Epithelial cell of esophagus (primary cell): Measurements from ENCODE around the gene SFXN5.

Experiments
- DNase-seq: peaks from one replicate; pipeline ENCODE4 v3.0.0; 2010; ENCODE audit warnings: low read depth
- H3K4me3 ChIP-seq: 2 replicates; pipeline ENCODE4 v1.5.1; 2011; ENCODE audit warnings: mild to moderate bottlenecking, low read length, control low read depth
- TF ChIP-seq, protein P1 (sequence below): IDR thresholded peaks from 2 replicates; pipeline ENCODE4 v1.5.1; 2011; ENCODE audit warnings: low read depth, mild to moderate bottlenecking, low read length, control low read depth, inconsistent platforms; ENCODE audit not compliant: insufficient read depth; ENCODE audit errors: missing control alignments

SFXN5 gene

DNA sequence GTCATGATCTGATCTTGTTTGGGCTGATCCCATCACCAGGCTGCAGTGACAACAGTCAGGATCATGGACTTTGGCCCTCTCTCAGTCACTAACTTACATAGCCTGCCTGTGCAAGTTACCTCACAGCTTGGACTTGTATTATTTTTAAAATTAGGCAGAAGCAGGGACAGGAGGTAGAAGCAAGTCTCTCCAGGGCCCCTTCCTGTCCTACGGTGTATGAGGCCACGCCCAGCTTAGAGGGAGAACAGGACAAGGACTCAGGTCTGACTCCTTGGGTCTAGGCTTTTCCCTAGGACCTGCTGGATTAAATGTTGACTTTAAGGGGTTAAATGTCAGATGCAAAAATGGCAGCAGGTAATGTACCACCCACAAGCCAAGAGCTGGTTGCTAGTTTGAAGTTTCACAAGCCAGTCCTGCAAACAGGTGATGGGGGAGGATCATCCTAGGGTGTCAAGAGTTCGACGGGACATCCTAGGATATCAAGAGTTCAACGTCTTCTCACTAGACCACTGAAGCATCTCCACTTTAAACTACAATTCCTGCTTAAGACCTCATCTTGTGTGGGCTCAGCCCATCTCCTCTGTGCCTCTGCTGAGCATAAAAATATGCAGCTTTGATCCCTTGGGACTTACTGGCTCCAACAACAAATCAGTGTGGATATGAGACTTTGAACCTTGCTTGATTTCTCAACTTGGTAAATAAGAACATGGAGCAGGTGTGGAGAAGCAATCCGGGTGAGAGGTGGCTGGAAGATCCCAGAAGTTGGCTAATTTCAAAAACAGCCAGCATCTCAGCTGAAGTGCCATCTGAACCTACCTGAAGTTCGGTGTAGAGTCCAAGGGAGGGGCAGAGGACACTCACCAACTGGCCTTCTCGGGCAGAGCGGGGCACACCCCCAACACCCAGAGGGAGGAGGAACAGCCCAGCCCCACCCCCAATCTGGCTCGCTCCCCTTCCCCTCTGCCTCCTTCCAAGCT, 39.5 kb downstream of the SFXN5 start:
- no peak overlapping the region for H3K4me3 ChIP-seq
- no peak for DNase-seq
- TF ChIP-seq, protein P1, sequence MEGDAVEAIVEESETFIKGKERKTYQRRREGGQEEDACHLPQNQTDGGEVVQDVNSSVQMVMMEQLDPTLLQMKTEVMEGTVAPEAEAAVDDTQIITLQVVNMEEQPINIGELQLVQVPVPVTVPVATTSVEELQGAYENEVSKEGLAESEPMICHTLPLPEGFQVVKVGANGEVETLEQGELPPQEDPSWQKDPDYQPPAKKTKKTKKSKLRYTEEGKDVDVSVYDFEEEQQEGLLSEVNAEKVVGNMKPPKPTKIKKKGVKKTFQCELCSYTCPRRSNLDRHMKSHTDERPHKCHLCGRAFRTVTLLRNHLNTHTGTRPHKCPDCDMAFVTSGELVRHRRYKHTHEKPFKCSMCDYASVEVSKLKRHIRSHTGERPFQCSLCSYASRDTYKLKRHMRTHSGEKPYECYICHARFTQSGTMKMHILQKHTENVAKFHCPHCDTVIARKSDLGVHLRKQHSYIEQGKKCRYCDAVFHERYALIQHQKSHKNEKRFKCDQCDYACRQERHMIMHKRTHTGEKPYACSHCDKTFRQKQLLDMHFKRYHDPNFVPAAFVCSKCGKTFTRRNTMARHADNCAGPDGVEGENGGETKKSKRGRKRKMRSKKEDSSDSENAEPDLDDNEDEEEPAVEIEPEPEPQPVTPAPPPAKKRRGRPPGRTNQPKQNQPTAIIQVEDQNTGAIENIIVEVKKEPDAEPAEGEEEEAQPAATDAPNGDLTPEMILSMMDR, result no peak

GRCh38 chr2:73031095-73031678, 40.3 kb downstream of the SFXN5 start:
- TF ChIP-seq, protein P1, result no peak
- no peak overlapping the region for H3K4me3 ChIP-seq
- DNase-seq, result no peak

GRCh38 chr2:73028841-73029240, 42.7 kb downstream of the SFXN5 start:
- no peak for DNase-seq
- TF ChIP-seq, protein P1, result no peak
- H3K4me3 ChIP-seq, result no peak overlapping the region

DNA sequence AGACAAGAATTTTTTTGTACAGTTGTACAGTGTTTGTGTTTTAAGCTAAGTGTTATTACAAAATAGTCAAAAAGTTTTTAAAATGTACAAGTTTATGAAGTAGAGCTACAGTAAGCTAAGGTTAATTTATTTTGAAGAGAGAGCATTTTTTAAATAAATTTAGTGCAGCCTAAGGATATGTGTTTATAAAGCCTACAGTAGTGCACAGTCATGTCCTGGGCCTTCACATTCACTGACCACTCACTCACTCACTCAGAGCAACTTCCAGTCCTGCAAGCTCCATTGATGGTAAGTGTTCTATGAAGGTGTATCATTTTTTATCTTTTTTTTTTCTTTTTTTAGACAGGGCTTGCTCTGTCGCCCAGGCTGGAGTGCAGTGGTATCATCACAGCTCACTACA, 44.2 kb downstream of the SFXN5 start:
- DNase-seq, result no peak
- TF ChIP-seq, protein P1, result no peak
- H3K4me3 ChIP-seq, result no peak overlapping the region

- no peak overlapping the region for H3K4me3 ChIP-seq
- TF ChIP-seq, protein P1, result no peak
- no peak for DNase-seq
These were observed 48.0 kb downstream of the SFXN5 start for GRCh38 chr2:73023497-73023896.

- H3K4me3 ChIP-seq, result no peak overlapping the region
- TF ChIP-seq, protein P1, result no peak
- DNase-seq, result no peak
These were observed 49.4 kb downstream of the SFXN5 start for GRCh38 chr2:73022024-73022568.
